ENCODE data around the gene MTM1.

Gene MTM1

GRCh38 chrX:150623583-150623982 lies 55.2 kb downstream of the MTM1 start:
- H3K4me3 ChIP-seq (ENCODE audit: control insufficient read depth, low read depth, low read length), result no peak overlapping the region
- no peak for TF ChIP-seq CTCF (IDR thresholded peaks at IDR 0.05; ENCODE audit: control insufficient read depth, insufficient read depth, low read depth, low read length, missing control alignments)
- DNase-seq (ENCODE audit: low read depth), result no peak

GRCh38 chrX:150625097-150625496 lies 56.7 kb downstream of the MTM1 start:
- TF ChIP-seq CTCF (IDR thresholded peaks at IDR 0.05; ENCODE audit: control insufficient read depth, insufficient read depth, low read depth, low read length, missing control alignments), result no peak
- no peak overlapping the region for H3K4me3 ChIP-seq (ENCODE audit: control insufficient read depth, low read depth, low read length)
- no peak for DNase-seq (ENCODE audit: low read depth)

- DNase-seq (ENCODE audit: low read depth), result no peak
- no peak overlapping the region for H3K4me3 ChIP-seq (ENCODE audit: control insufficient read depth, low read depth, low read length)
- no peak for TF ChIP-seq CTCF (IDR thresholded peaks at IDR 0.05; ENCODE audit: control insufficient read depth, insufficient read depth, low read depth, low read length, missing control alignments)
Observed at GRCh38 chrX:150625875-150626274, 57.5 kb downstream of the MTM1 start.

GRCh38 chrX:150627957-150628356 lies 59.5 kb downstream of the MTM1 start:
- TF ChIP-seq CTCF (IDR thresholded peaks at IDR 0.05; ENCODE audit: control insufficient read depth, insufficient read depth, low read depth, low read length, missing control alignments), result no peak
- DNase-seq (ENCODE audit: low read depth), result no peak

GRCh38 chrX:150635952-150636351 lies 67.5 kb downstream of the MTM1 start:
- DNase-seq (ENCODE audit: low read depth), result peak; percentile 8
- no peak overlapping the region for H3K4me3 ChIP-seq (ENCODE audit: control insufficient read depth, low read depth, low read length)
- no peak for TF ChIP-seq CTCF (IDR thresholded peaks at IDR 0.05; ENCODE audit: control insufficient read depth, insufficient read depth, low read depth, low read length, missing control alignments)

More at GRCh38 chrX:150627957-150628356, 59.5 kb downstream of the MTM1 start:
- no peak overlapping the region for H3K4me3 ChIP-seq (ENCODE audit: control insufficient read depth, low read depth, low read length)

- no peak for DNase-seq (ENCODE audit: low read depth)
- H3K4me3 ChIP-seq (ENCODE audit: control insufficient read depth, low read depth, low read length), result no peak overlapping the region
- no peak for TF ChIP-seq CTCF (IDR thresholded peaks at IDR 0.05; ENCODE audit: control insufficient read depth, insufficient read depth, low read depth, low read length, missing control alignments)
Observed at GRCh38 chrX:150642423-150642822, 74.0 kb downstream of the MTM1 start.

- H3K4me3 ChIP-seq (ENCODE audit: control insufficient read depth, low read depth, low read length), result no peak overlapping the region
- no peak for DNase-seq (ENCODE audit: low read depth)
- TF ChIP-seq CTCF (IDR thresholded peaks at IDR 0.05; ENCODE audit: control insufficient read depth, insufficient read depth, low read depth, low read length, missing control alignments), result no peak
Observed at GRCh38 chrX:150643271-150643670, 74.8 kb downstream of the MTM1 start.

All from AG09309 (cell line).